GM12801 (cell line): ENCODE data around the gene RINL.

Experiments
- TF ChIP-seq, protein P1 (sequence below): IDR thresholded peaks from one replicate; pipeline ENCODE4 v1.5.1; 2011; ENCODE audit warnings: control low read depth; ENCODE audit not compliant: insufficient read length; ENCODE audit errors: extremely low read depth

RINL gene

DNA sequence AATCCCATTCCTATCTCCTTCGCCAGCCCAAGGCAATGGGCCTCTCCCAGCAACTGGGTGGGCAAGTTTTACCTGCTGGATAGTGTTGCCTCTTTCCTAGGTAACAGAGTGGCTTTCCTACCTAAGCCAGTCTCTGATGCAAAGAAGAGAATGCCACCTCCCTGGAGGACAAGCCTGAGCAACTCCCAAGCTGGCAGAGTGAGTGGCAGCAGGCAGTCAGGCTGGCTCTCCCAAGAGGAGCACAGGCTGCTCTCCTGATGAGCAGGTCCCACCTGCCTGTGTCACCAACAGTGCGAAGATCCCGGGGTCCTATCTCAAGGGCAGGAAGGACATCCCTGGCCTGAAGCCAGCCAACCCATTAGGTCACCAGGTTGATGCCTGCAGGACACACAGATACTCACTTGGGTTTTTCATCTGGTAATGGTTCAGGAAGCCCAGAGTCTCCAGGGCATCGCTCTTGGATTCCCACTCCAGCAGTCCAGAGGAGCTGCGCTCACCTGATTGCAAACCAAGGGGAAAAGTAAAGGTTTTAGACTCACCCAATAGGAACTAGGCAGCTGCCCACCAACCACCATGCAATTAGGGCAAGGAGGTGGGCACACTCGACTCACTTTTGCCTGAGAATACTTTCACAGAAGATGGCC, 41.0 kb downstream of the RINL start:
- TF ChIP-seq, protein P1, sequence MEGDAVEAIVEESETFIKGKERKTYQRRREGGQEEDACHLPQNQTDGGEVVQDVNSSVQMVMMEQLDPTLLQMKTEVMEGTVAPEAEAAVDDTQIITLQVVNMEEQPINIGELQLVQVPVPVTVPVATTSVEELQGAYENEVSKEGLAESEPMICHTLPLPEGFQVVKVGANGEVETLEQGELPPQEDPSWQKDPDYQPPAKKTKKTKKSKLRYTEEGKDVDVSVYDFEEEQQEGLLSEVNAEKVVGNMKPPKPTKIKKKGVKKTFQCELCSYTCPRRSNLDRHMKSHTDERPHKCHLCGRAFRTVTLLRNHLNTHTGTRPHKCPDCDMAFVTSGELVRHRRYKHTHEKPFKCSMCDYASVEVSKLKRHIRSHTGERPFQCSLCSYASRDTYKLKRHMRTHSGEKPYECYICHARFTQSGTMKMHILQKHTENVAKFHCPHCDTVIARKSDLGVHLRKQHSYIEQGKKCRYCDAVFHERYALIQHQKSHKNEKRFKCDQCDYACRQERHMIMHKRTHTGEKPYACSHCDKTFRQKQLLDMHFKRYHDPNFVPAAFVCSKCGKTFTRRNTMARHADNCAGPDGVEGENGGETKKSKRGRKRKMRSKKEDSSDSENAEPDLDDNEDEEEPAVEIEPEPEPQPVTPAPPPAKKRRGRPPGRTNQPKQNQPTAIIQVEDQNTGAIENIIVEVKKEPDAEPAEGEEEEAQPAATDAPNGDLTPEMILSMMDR = no peak

DNA sequence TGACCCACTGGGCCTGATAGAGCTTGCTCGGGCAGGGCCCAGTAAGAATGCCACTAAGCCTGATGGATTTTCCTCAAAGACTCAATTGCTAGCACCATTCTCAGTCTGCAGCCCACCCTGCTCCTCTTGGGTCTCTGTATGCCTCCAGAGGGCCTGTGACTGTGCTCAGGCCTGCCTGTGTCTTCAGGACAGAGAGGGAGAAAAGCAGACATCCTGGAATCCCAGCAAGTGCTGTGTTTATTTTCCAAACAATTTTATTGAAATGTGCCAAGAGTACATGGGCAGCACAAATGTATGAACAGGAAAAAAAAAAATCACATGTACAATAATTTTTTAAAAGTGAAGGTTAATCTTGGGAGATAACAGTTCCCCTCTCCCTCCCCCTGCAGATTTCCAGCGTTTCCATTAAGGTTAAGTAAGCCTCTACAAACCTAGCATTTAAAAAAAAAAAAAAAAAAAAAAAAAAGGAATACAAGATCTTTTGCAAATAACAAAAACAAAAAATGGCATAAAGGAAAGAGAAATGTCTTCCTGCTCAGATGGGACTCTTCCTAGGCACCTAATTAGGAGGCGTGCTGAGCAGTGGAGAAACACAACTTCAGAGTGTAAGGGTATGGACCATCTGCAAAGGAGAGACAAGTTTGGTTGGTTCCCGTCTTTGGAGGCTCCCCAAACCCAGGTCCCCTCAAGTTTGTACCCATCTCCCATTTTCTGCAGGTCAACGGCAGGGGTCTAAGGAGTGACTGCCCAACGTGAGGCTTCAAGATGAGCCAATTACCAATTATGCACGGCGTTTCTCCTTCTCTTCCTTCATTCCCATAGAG, 41.7 kb downstream of the RINL start:
- TF ChIP-seq, protein P1 = no peak

DNA sequence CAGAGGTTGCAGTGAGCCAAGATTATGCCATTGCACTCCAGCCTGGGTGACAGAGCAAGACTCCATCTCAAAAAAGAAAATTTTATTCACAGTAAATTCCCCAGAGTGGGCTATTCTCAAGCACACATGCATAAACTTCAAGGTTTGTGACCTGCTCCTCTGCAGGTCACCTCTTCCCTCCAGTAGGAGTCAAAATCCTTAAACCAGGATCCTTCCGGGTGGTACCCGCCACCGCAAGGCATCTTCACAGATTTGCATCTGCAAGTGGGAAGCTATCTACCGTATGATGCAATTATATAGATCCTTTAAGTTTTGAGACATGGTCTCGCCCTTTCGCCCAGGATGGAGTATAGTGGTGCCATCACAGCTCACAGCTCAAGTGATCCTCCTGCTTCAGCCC, 43.5 kb downstream of the RINL start:
- TF ChIP-seq, protein P1 = no peak

DNA sequence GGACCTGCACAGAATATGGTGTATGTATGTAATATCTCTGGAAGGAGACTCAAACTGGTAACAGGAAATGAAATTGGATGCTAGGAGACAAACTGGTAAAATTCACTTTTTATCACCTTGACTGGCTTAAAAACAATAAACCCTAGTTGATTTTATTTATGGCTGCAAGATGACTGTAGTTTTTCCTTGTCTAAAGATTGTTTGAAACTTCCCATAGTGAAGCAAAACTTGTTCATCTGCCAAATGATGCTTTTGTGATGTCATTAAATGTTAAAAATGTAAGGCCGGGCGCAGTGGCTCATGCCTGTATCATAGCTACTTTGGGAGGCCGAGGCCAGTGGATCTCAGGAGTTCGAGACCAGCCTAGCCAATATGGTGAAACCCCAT, 44.0 kb downstream of the RINL start:
- TF ChIP-seq, protein P1 = no peak

DNA sequence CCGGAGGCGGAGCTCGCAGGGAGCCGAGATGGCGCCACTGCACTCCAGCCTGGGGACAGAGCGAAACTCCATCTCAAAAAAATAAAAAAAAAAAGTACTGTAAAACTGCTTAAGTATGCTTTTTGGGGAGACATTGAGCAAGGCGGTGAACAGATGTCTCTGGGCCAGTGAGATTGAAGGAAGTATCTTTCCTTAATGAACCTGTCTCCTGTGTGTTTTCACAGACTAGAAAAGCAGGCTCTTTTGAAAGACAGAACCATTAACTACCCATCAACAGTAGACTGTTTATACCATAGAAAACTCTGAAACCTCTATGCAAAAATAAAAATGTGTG, 45.0 kb downstream of the RINL start:
- TF ChIP-seq, protein P1 = no peak

DNA sequence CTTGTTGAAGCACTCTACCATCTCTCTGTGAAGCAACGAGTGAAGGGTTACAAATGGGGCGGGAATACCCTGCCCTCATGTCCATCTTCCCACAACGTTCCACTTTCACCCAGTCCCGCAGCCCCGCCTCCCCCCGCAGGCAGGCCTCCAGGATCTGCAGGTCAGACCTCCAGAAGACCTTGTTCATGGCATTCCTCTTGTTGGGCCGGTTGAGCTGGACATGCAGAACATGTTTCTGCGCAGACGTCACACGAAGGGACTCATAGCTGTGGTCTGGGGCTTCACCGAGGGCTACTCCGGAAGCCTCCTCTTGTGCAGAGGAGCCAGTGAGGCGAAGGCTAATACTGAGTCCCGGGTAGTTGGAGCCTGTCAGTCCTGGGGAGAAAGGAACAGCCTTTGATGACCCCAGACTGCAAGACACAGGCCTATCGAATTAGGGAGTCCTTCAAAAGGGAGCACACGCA, 46.9 kb downstream of the RINL start:
- TF ChIP-seq, protein P1 = no peak

DNA sequence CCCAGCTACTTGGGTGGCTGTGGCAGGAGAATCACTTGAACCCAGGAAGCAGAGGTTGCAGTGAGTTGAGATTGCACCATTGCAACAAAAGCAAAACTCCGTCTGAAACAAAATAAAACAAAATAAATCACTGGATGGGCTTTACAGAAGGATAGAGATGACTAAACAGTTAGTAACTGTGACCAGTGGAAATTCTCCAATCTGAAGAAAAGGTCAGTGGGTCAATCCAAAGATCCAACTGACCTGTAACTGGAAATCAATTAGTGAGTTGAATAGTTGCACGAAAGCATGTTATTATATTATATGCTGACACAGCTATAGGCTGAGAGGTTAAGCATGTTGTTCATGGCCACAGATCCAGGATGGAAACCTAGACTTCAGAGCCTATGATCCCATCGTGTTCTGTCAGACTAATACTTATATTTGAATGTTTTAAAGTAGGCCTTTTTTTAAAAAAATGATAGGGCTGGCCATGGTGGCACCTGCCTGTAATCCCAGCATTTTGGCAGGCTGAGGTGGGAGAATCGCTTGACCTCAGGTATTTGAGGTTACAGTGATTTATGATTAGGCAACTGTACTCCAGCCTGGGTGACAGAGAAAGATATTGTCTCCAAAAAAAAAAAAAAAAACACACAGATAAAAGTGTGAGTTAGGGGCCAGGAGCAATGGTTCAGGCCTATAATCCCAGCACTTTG, 47.9 kb downstream of the RINL start:
- TF ChIP-seq, protein P1 = no peak
